ENCODE data around the gene NOTUM. TPM values are rescaled to one million over a fixed set of nuclear protein-coding genes. Genes with fewer than 3 reads are reported as not detected.

NOTUM gene
- total and polyA plus RNA-seq, 2 donors (not counting 3 experiments of a cell fraction or from before 2014, with no cell fraction given) = not detected

- Histone ChIP-seq H3K79me2 (ENCODE audit: control insufficient read depth, insufficient read depth, low read length) (no peaks in the 10 kb centered on the region), H3K9ac (replicated peaks; ENCODE audit: extremely low read depth, insufficient read depth, low read length) (no peak overlapping the region), H3K4me3 (replicated peaks in 1 of 3; ENCODE audit: insufficient read depth in 1 of 3, low read depth in 1 of 3, low read length in 3 of 3) (no peak overlapping the region), H3K9me3 (replicated peaks; ENCODE audit: control insufficient read depth, insufficient read depth, low read length) (no peaks in the 10 kb centered on the region), H3K27ac (ENCODE audit: insufficient read depth, low read depth, low read length) (no peak overlapping the region), H3K27me3 (ENCODE audit: control insufficient read depth in 2 of 2, insufficient read depth in 2 of 2, low read length in 2 of 2) (no peaks in the 10 kb centered on the region), H4K20me1 (replicated peaks; ENCODE audit: control insufficient read depth, extremely low read depth, insufficient read depth, low read length) (no peaks in the 10 kb centered on the region), H2AFZ (ENCODE audit: low read depth, low read length) (no peak overlapping the region), H3K36me3 (ENCODE audit: control insufficient read depth in 2 of 2, extremely low read depth in 1 of 2, insufficient read depth in 2 of 2, low read length in 2 of 2) (no peaks in the 10 kb centered on the region), H3K4me1 (ENCODE audit: control insufficient read depth, extremely low read depth, insufficient read depth, low read length) (peaks cover 13% of the 10 kb centered on the region), H3K4me2 (ENCODE audit: insufficient read depth, low read length) (no peak overlapping the region), H3K9me1 (replicated peaks; ENCODE audit: control insufficient read depth, extremely low read depth, insufficient read depth, low read length) (no peaks in the 10 kb centered on the region)
- BruUV-seq (replicated peaks) = no TSS peak
- POLR2A ChIA-PET = no interaction called here
- no peak for DNase-seq (ENCODE audit: low read depth, low spot score)
- no peak for FAIRE-seq
- TF ChIP-seq FOS (IDR thresholded peaks at IDR 0.05; ENCODE audit: borderline replicate concordance, insufficient read depth, low read length) = no peak
- TF ChIP-seq GATA2 (IDR thresholded peaks at IDR 0.05; ENCODE audit: insufficient read depth, insufficient read length, low read depth, low read length) = no peak
- TF ChIP-seq JUN (IDR thresholded peaks at IDR 0.05; ENCODE audit: borderline replicate concordance, insufficient read depth, insufficient read length, low read depth) = no peak
- TF ChIP-seq CTCF (IDR thresholded peaks at IDR 0.05; ENCODE audit: extremely low read depth in 1 of 2, insufficient read depth in 1 of 2, low read depth in 1 of 2, low read length in 2 of 2) = no peak
- TF ChIP-seq EZH2 (IDR thresholded peaks at IDR 0.05; ENCODE audit: borderline replicate concordance, low read depth, low read length, severe bottlenecking) = no peak
- no peak for TF ChIP-seq POLR2AphosphoS5 (IDR thresholded peaks at IDR 0.05; ENCODE audit: insufficient read depth, low read depth, low read length)
- TF ChIP-seq POLR2A (IDR thresholded peaks at IDR 0.05; ENCODE audit: low read depth, low read length) = no peak
- TF ChIP-seq MAX (IDR thresholded peaks at IDR 0.05; ENCODE audit: insufficient read depth, insufficient read length) = no peak
- TF ChIP-seq MYC (IDR thresholded peaks at IDR 0.05; ENCODE audit: low read depth, low read length) = no peak
- CTCF ChIA-PET = no interaction called here
- dilution Hi-C loops (cut with MboI; ENCODE audit: extremely low pct_ligation_motif_present, low sequenced_read_pairs) (no loop called here), intact Hi-C loops (cut with micrococcal nuclease) (no loop called here)
Measured at GRCh38 chr17:82007495-82008257, 46.7 kb upstream of the NOTUM start.

Measured in endothelial cell of umbilical vein (primary cell).